H1 (cell line): ENCODE measurements around the gene GPX4. TPM values are rescaled to one million over a fixed set of nuclear protein-coding genes. Genes with fewer than 3 reads are reported as not detected.

Experiments
- CTCF ChIA-PET: fragments of 300-600 bp; sonication (Branson Sonifier 250); formaldehyde crosslinking; loops from one replicate; lab custom pipeline; 2021; ENCODE audit not compliant: partially characterized antibody; lab: Charles Lee
- POLR2A ChIA-PET: fragments of 300-600 bp; sonication (Branson Sonifier 250); formaldehyde crosslinking; loops from one replicate; lab custom pipeline; 2021; ENCODE audit warnings: inconsistent platforms; ENCODE audit not compliant: partially characterized antibody; lab: Charles Lee
- DNase-seq, 2 experiments: peaks; one replicate each; pipeline versions ENCODE4 v3.0.0 to v3.0.0-alpha.2; 2010 to 2022; ENCODE audit warnings: low spot score in 2 of 2, low read depth in 1 of 2, mixed read lengths in 1 of 2
- FAIRE-seq: peaks from 2 replicates; lab custom pipeline; 2011; peaks lifted over from hg19 to GRCh38; lab: Jason Lieb, UNC
- H2AFZ ChIP-seq: 2 replicates; pipeline ENCODE4 v1.8.1; 2012; ENCODE audit warnings: low read length, inconsistent platforms
- H2AK5ac ChIP-seq: 2 replicates; pipeline ENCODE4 v1.6.1; 2013; ENCODE audit warnings: low read depth, low read length
- H2BK120ac ChIP-seq: replicated peaks from 2 replicates; pipeline ENCODE3; 2013; ENCODE audit warnings: low read depth, low read length, inconsistent platforms
- H2BK12ac ChIP-seq: 2 replicates; pipeline ENCODE4 v1.6.1; 2013; ENCODE audit warnings: low read depth, low read length
- H2BK15ac ChIP-seq: 2 replicates; pipeline ENCODE4 v1.6.1; 2013; ENCODE audit warnings: low read length
- H2BK20ac ChIP-seq: 2 replicates; pipeline ENCODE4 v1.6.1; 2013; ENCODE audit warnings: low read length
- H2BK5ac ChIP-seq: 2 replicates; pipeline ENCODE4 v1.6.1; 2013; ENCODE audit warnings: low read depth, low read length
- H3K14ac ChIP-seq: 2 replicates; pipeline ENCODE4 v1.6.1; 2013; ENCODE audit warnings: inconsistent platforms; ENCODE audit not compliant: insufficient read length
- H3K18ac ChIP-seq: 2 replicates; pipeline ENCODE4 v1.6.1; 2013; ENCODE audit warnings: low read length; ENCODE audit errors: extremely low read depth
- H3K23ac ChIP-seq: 2 replicates; pipeline ENCODE4 v1.6.1; 2013; ENCODE audit warnings: inconsistent platforms; ENCODE audit not compliant: insufficient read length
- H3K23me2 ChIP-seq: 2 replicates; pipeline ENCODE4 v1.6.1; 2013; ENCODE audit warnings: low read depth, low read length
- H3K27ac ChIP-seq: 2 replicates; pipeline ENCODE4 v1.6.1; 2011; ENCODE audit warnings: low read depth, low read length, inconsistent platforms
- H3K27me3 ChIP-seq, 4 experiments: replicated peaks in 1 of 4; 1 replicate in 1 of 4; 2 replicates in 3 of 4; pipeline versions ENCODE4 v1.6.1 to v1.8.1; 2011 to 2013; ENCODE audit warnings: low read length in 3 of 4, mild to moderate bottlenecking in 3 of 4, inconsistent platforms in 2 of 4, mixed read lengths in 2 of 4, moderate library complexity in 1 of 4; ENCODE audit not compliant: control insufficient read depth in 3 of 4, insufficient read depth in 3 of 4; ENCODE audit errors: extremely low read depth in 1 of 4
- H3K36me3 ChIP-seq, 4 experiments: 2 replicates each; pipeline versions ENCODE4 v1.6.1 to v1.8.1; 2011 to 2013; ENCODE audit warnings: mild to moderate bottlenecking in 4 of 4, low read length in 3 of 4, moderate library complexity in 2 of 4, control low read depth in 1 of 4, inconsistent platforms in 1 of 4; ENCODE audit not compliant: insufficient read depth in 4 of 4, control insufficient read depth in 2 of 4
- H3K4ac ChIP-seq: replicated peaks from 2 replicates; pipeline ENCODE3; 2013; ENCODE audit warnings: low read length, low read depth, mixed read lengths, inconsistent platforms; ENCODE audit not compliant: insufficient read length
- H3K4me1 ChIP-seq, 4 experiments: replicated peaks in 1 of 4; 1 replicate in 1 of 4; 2 replicates in 3 of 4; pipeline versions ENCODE4 v1.6.1 to v1.8.1; 2011 to 2013; ENCODE audit warnings: low read length in 3 of 4, inconsistent platforms in 2 of 4, mixed read lengths in 1 of 4; ENCODE audit not compliant: insufficient read depth in 4 of 4, control insufficient read depth in 3 of 4
- H3K4me2 ChIP-seq, 2 experiments: 2 replicates each; pipeline versions ENCODE4 v1.6.1 to v1.8.1; 2011 to 2013; ENCODE audit warnings: low read depth in 2 of 2, low read length in 2 of 2, control low read depth in 1 of 2, inconsistent platforms in 1 of 2, mild to moderate bottlenecking in 1 of 2; ENCODE audit not compliant: insufficient read depth in 1 of 2
- H3K4me3 ChIP-seq, 4 experiments: fragments of 200-600, 300-600 bp in 1 of 4; sonication (generic), shearing (Covaris generic), sonication (Bioruptor Twin) in 1 of 4; 2 replicates each; pipeline versions ENCODE4 v1.5.1 to v1.8.1; 2011 to 2016; ENCODE audit warnings: low read length in 4 of 4, low read depth in 3 of 4, control low read depth in 2 of 4, inconsistent platforms in 2 of 4, mild to moderate bottlenecking in 2 of 4, mixed read lengths in 1 of 4, moderate library complexity in 1 of 4; ENCODE audit not compliant: insufficient read depth in 2 of 4; ENCODE audit errors: extremely low read depth in 1 of 4
- H3K56ac ChIP-seq: replicated peaks from 2 replicates; pipeline ENCODE3; 2013; ENCODE audit warnings: low read depth, mild to moderate bottlenecking, mixed read lengths, low read length, inconsistent platforms; ENCODE audit not compliant: insufficient read length
- H3K79me1 ChIP-seq: 2 replicates; pipeline ENCODE4 v1.6.1; 2013; ENCODE audit warnings: low read depth, low read length, control low read depth
- H3K79me2 ChIP-seq, 2 experiments: 2 replicates each; pipeline versions ENCODE4 v1.6.1 to v1.8.1; 2012 to 2013; ENCODE audit warnings: low read length in 2 of 2, mild to moderate bottlenecking in 2 of 2, inconsistent platforms in 1 of 2; ENCODE audit not compliant: insufficient read depth in 2 of 2, control insufficient read depth in 1 of 2
- H3K9ac ChIP-seq, 4 experiments: replicated peaks in 1 of 4; 1 replicate in 1 of 4; 2 replicates in 3 of 4; pipeline versions ENCODE4 v1.6.1 to v1.8.1; 2011 to 2013; ENCODE audit warnings: low read depth in 3 of 4, low read length in 3 of 4, control low read depth in 2 of 4, mild to moderate bottlenecking in 2 of 4, moderate library complexity in 2 of 4, inconsistent platforms in 1 of 4; ENCODE audit errors: extremely low read depth in 1 of 4
- H3K9me3 ChIP-seq, 2 experiments: 2 replicates each; pipeline versions ENCODE4 v1.6.1 to v1.8.1; 2012 to 2013; ENCODE audit warnings: mild to moderate bottlenecking in 2 of 2, moderate library complexity in 2 of 2, control low read depth in 1 of 2, inconsistent platforms in 1 of 2, low read depth in 1 of 2, low read length in 1 of 2, mixed read lengths in 1 of 2; ENCODE audit not compliant: insufficient read depth in 2 of 2
- H4K20me1 ChIP-seq, 2 experiments: replicated peaks in 1 of 2; 2 replicates each; pipeline versions ENCODE3 to v1.8.1; 2011 to 2013; ENCODE audit warnings: inconsistent platforms in 2 of 2, low read length in 2 of 2, mild to moderate bottlenecking in 1 of 2; ENCODE audit not compliant: insufficient read depth in 2 of 2, control insufficient read depth in 1 of 2
- H4K5ac ChIP-seq: 2 replicates; pipeline ENCODE4 v1.6.1; 2013; ENCODE audit warnings: low read length, low read depth, mixed read lengths, inconsistent platforms; ENCODE audit not compliant: insufficient read length
- H4K8ac ChIP-seq: 2 replicates; pipeline ENCODE4 v1.8.0; 2013; ENCODE audit warnings: mild to moderate bottlenecking, moderate library complexity, low read length, inconsistent platforms; ENCODE audit not compliant: insufficient read depth; ENCODE audit errors: extremely low read depth
- H4K91ac ChIP-seq: replicated peaks from 2 replicates; pipeline ENCODE3; 2013; ENCODE audit warnings: low read length, mixed read lengths, inconsistent platforms; ENCODE audit not compliant: insufficient read length
- TEAD4 ChIP-seq: IDR thresholded peaks from 2 replicates; pipeline ENCODE4 v1.6.1; 2012; ENCODE audit warnings: low read depth, low read length, inconsistent platforms, mixed read lengths
- WGBS, 2 experiments: shearing (Covaris generic) in 1 of 2; methylation state at CpG; one replicate each; pipeline versions ENCODE4 v1.1.6 to v1.1.7; 2013 to 2015; ENCODE audit warnings: low lambda C conversion rate in 2 of 2, mixed read lengths in 2 of 2, inconsistent platforms in 1 of 2, low coverage in 1 of 2, missing lambda C conversion rate in 1 of 2; ENCODE audit not compliant: insufficient replicate concordance in 2 of 2, insufficient coverage in 1 of 2, insufficient read length in 1 of 2; ENCODE audit errors: extremely low coverage in 1 of 2, missing lambda C conversion rate in 1 of 2; 5-methylcytosine and 5-hydroxymethylcytosine counted together
- polyA plus RNA-seq, 7 experiments: library from polyadenylated mRNA; depleted of rRNA in 3 of 7; stranded (reverse) in 5 of 7; unstranded in 2 of 7; fragments of >200 nt in 5 of 7; fragments of 200-250 nt in 2 of 7; gene quantifications; 1 replicate in 5 of 7; 2 replicates in 1 of 7; 4 replicates in 1 of 7; pipeline versions ENCODE4 v1.2.1 to v1.2.3, GENCODE V29; 2011 to 2013; ENCODE audit warnings: missing spikeins in 2 of 7, mixed read lengths in 2 of 7
- total RNA-seq: library from RNA; stranded (reverse); fragmentation: NEBNext Ultra II Directional; extraction: Animal tissue kit (Norgen Biotek cat#: 25700); gene quantifications from 2 replicates; pipeline ENCODE4 v1.2.1, GENCODE V29; 2021

GPX4 gene
- total and polyA plus RNA-seq, 2 of the 8 experiments (the other 6 are each of a cell fraction or from before 2014, with no cell fraction given) = 342 to 693 TPM

DNA sequence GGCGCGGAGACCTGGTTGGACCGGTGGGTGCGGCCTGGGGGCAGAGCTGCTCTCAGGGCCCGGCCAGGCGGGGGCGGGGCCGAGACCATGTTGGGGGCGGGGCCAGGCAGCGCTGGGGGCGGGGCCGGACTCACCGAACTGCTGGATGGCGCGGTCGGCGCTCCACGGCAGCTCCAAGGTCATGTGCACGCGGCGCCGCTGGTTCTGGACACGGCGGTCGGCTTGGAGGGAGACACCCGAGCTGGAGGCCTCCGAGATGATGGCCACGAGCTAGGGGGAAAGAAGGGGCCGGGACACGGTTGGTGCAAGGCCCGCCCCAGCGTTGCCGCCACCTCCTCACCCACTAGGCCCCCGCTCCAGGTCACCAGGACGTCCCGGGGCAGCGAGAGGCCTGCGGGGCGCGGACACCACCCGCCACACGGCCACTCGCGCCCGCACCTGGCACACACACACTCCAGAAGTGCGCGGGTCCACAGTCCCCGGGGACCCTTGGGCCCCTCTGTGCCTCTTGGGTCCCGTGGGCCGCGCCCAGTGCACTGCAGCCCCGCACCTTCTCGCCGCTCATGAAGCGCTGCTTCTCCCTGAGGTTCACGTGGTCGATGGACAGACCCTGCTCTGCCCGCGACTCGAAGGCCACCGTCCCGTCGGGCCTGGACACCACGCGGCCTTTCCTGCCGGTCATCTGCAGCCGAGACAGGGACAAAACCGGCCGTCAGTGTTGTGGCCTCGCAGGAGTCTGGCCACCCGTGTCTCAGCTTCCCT, 8.7 kb downstream of the GPX4 start:
- Histone ChIP-seq H2BK20ac (no peak overlapping the region), H2BK120ac (no peak overlapping the region), H3K4me1 (peaks cover 0 to 3% (median 2%) of the 10 kb centered on the region in 4 experiments; a peak in 5 of 7 replicates), H3K14ac (no peak overlapping the region), H3K27me3 (no peaks in the 10 kb centered on the region), H3K9ac (no peak overlapping the region), H3K79me1 (no peaks in the 10 kb centered on the region), H2BK5ac (no peak overlapping the region; the same call in 1 of the 2 replicates), H3K9me3 (no peaks in the 10 kb centered on the region), H4K5ac (peak overlapping the region; percentile 47), H3K23me2 (no peaks in the 10 kb centered on the region), H3K18ac (no peak overlapping the region), H3K4ac (no peak overlapping the region), H3K36me3 (peaks cover 0 to 37% (median 8%) of the 10 kb centered on the region in 4 experiments; a peak in 4 of 8 replicates), H4K20me1 (peaks cover 2 to 8% of the 10 kb centered on the region in 2 experiments), H3K27ac (no peak overlapping the region), H3K4me2 (no peak overlapping the region), H2AFZ (no peak overlapping the region), H2BK12ac (peak overlapping the region; percentile 87; the same call in 1 of the 2 replicates), H4K8ac (peak overlapping the region; percentile 78), H3K56ac (no peak overlapping the region), H2AK5ac (no peak overlapping the region), H3K79me2 (no peaks in the 10 kb centered on the region), H2BK15ac (peak overlapping the region; percentile 29; the same call in 1 of the 2 replicates), H3K23ac (no peak overlapping the region), H3K4me3 (no peak overlapping the region), H4K91ac (peak overlapping the region; percentile 53)
- ChIA-PET POLR2A (interaction anchor here (0.9 to 3.1 kb wide), 7 partner anchors 9 to 115 kb away, joined by 3 to 24 read pairs (median 5); partner anchors contain the start of gene GPX4), CTCF (interaction anchor here (0.6 to 3.7 kb wide), 38 partner anchors 7 to 190 kb away, joined by 3 to 27 read pairs (median 6); partner anchors contain the start of gene SBNO2)
- 92% methylated on average over 26 of the region's 71 CpGs; no CpG with 5 or more reads in 1 of the 2 experiments for WGBS, 2 experiments
- no peak for TF ChIP-seq TEAD4
- FAIRE-seq (no peak), DNase-seq (no peak)
